HEK293T (cell line): ENCODE measurements around the gene ANKRD7.
A peak's percentile ranks its signal among the peaks of the same experiment; 100 is the strongest.

Experiments used
- BHLHE40 ChIP-seq: fragments of 450-650 bp; IDR thresholded peaks from 2 replicates; pipeline ENCODE4 v1.6.1; 2016; ENCODE audit warnings: mild to moderate bottlenecking, moderate library complexity, borderline replicate concordance
- CTBP1 ChIP-seq: fragments of 450-650 bp; IDR thresholded peaks from 2 replicates; pipeline ENCODE4 v1.6.1; 2016; ENCODE audit warnings: borderline replicate concordance
- ELF4 ChIP-seq: fragments of 450-650 bp; IDR thresholded peaks from 2 replicates; pipeline ENCODE4 v1.6.1; 2017; ENCODE audit warnings: antibody characterized with exemption
- FOXA1 ChIP-seq: fragments of 450-650 bp; IDR thresholded peaks from 2 replicates; pipeline ENCODE4 v1.6.1; 2016; ENCODE audit warnings: mild to moderate bottlenecking
- FOXK2 ChIP-seq: fragments of 450-650 bp; IDR thresholded peaks from 2 replicates; pipeline ENCODE4 v1.6.1; 2016; ENCODE audit warnings: mild to moderate bottlenecking
- FOXM1 ChIP-seq: fragments of 450-650 bp; IDR thresholded peaks from 2 replicates; pipeline ENCODE4 v1.6.1; 2017; ENCODE audit warnings: mild to moderate bottlenecking, borderline replicate concordance
- HDGF ChIP-seq: fragments of 450-650 bp; IDR thresholded peaks from 2 replicates; pipeline ENCODE4 v1.6.1; 2017; ENCODE audit warnings: antibody characterized with exemption, borderline replicate concordance
- L3MBTL2 ChIP-seq: fragments of 450-650 bp; conservative IDR thresholded peaks from 2 replicates; pipeline ENCODE4 v1.6.1; 2016; ENCODE audit warnings: mild to moderate bottlenecking
- NFRKB ChIP-seq: fragments of 450-650 bp; IDR thresholded peaks from 2 replicates; pipeline ENCODE4 v1.6.1; 2016; ENCODE audit warnings: mild to moderate bottlenecking, moderate library complexity
- SP1 ChIP-seq: fragments of 450-650 bp; IDR thresholded peaks from 2 replicates; pipeline ENCODE4 v1.6.1; 2017
- SUZ12 ChIP-seq: fragments of 450-650 bp; IDR thresholded peaks from 2 replicates; pipeline ENCODE4 v1.6.1; 2016; ENCODE audit warnings: mild to moderate bottlenecking
- TARDBP ChIP-seq: fragments of 450-650 bp; IDR thresholded peaks from 2 replicates; pipeline ENCODE4 v1.6.1; 2016
- TF ChIP-seq, protein P1 (sequence below): fragments of 450-650 bp; IDR thresholded peaks from 2 replicates; pipeline ENCODE4 v1.6.1; 2016

DNA sequence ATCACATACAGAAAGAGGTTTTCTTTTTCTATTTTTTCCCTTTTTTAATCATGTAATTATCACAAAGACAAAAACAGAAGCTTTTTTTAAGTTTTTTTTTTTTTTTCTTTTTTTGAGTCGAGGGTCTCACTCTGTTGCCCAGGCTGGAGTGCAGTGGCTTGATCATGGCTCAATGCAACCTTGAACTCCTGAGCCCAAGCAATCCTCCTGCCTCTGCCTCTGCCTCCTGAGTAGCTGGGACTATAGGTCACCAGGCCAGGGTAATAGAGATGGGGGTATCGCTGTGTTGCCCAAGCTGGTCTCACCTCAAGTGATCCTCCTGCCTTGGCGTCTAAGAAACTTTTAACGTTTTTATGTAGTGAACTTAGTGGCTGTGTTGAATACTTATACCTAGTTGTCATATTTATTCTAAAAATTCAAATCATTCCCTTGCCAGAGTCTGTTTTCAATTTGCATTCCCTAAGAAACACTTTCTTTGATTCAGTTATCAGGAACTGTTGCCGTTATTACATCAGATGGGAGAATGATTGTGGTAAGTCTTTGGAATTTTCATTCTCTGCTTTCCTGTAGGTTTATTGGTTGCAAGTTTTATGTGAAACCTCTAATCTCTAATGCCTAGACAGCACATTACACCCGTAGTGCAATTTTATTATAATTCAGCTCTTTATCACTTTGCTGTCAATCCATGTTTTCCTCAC lies 39.2 kb upstream of the ANKRD7 start:
- TF ChIP-seq CTBP1 (no peak), NFRKB (no peak), ELF4 (no peak), SUZ12 (no peak), BHLHE40 (no peak), HDGF (no peak), TARDBP (no peak), SP1 (no peak), FOXA1 (no peak), FOXK2 (no peak), FOXM1 (no peak), L3MBTL2 (0 out of 2 replicates have a peak, but pooled peaks have one; percentile 18)
- TF ChIP-seq, protein P1, sequence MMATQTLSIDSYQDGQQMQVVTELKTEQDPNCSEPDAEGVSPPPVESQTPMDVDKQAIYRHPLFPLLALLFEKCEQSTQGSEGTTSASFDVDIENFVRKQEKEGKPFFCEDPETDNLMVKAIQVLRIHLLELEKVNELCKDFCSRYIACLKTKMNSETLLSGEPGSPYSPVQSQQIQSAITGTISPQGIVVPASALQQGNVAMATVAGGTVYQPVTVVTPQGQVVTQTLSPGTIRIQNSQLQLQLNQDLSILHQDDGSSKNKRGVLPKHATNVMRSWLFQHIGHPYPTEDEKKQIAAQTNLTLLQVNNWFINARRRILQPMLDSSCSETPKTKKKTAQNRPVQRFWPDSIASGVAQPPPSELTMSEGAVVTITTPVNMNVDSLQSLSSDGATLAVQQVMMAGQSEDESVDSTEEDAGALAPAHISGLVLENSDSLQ = 0 out of 2 replicates have a peak, but pooled peaks have one; percentile 28
